ENCODE measurements around the gene HECA.

GRCh38 chr6:139153855-139154254 is 19.0 kb downstream of the HECA start:
- TF ChIP-seq CTCF (conservative IDR thresholded peaks at IDR 0.05; ENCODE audit: low read depth, low read length) (no peak), ELK1 (IDR thresholded peaks at IDR 0.05; ENCODE audit: borderline replicate concordance, low read depth, low read length) (no peak), POLR2A (IDR thresholded peaks at IDR 0.05; ENCODE audit: low read depth, low read length) (no peak), SMC3 (IDR thresholded peaks at IDR 0.05; ENCODE audit: low read depth, low read length) (no peak), FOS (IDR thresholded peaks at IDR 0.05; ENCODE audit: low read depth, low read length) (no peak)
